Vagina (tissue), 2 donors: ENCODE measurements around the gene CDH13. TPM values are rescaled to one million over a fixed set of nuclear protein-coding genes. Genes with fewer than 3 reads are reported as not detected.
A peak's percentile ranks its signal among the peaks of the same experiment; 100 is the strongest.

ENCODE experiments used
- DNase-seq, 2 donors: peaks; one replicate each; pipeline ENCODE4 v3.0.0-alpha.2; 2017; ENCODE audit errors: extremely low spot score in 2 of 2
- H3K27ac ChIP-seq: fragments of 200-600 bp; sonication (generic); one replicate; pipeline ENCODE4 v1.5.1; 2019
- H3K27me3 ChIP-seq: fragments of 200-600 bp; sonication (generic); one replicate; pipeline ENCODE4 v1.5.1; 2019
- H3K36me3 ChIP-seq, 2 donors: fragments of 200-600 bp; sonication (generic); one replicate each; pipeline ENCODE4 v1.5.1; 2017 to 2019
- H3K4me1 ChIP-seq: fragments of 200-600 bp; sonication (generic); one replicate; pipeline ENCODE4 v1.5.1; 2019
- H3K4me3 ChIP-seq, 2 donors: fragments of 200-600 bp; sonication (generic); 1 replicate in 1 of 2; 2 replicates in 1 of 2; pipeline ENCODE4 v1.5.1; 2016 to 2019
- H3K9me3 ChIP-seq: fragments of 200-600 bp; sonication (generic); one replicate; pipeline ENCODE4 v1.5.1; 2019
- CTCF ChIP-seq, 3 experiments: fragments of 450-650 bp in 2 of 3; fragments of 200-600 bp in 1 of 3; sonication (generic) in 1 of 3; IDR thresholded peaks; one replicate each; pipeline ENCODE4 v1.5.1; 2017 to 2019; ENCODE audit warnings: antibody characterized with exemption in 3 of 3, mild to moderate bottlenecking in 2 of 3, moderate library complexity in 2 of 3
- POLR2A ChIP-seq, 2 donors: fragments of 450-650 bp; IDR thresholded peaks; one replicate each; pipeline ENCODE4 v1.6.1; 2017; ENCODE audit warnings: antibody characterized with exemption in 2 of 2, mild to moderate bottlenecking in 2 of 2, moderate library complexity in 2 of 2
- POLR2AphosphoS5 ChIP-seq, 2 donors: sonication (generic); formaldehyde crosslinking; IDR thresholded peaks; one replicate each; pipeline ENCODE4 v1.9.0; 2017; ENCODE audit warnings: antibody characterized with exemption in 2 of 2, mild to moderate bottlenecking in 2 of 2, low read depth in 1 of 2; ENCODE audit not compliant: insufficient read depth in 1 of 2
- intact Hi-C: fragments of 100-400 bp; cut with DNase I; formaldehyde crosslinking; loops from one replicate; pipeline ENCODE4 v1.15.1; 2023
- total RNA-seq: library from RNA; depleted of rRNA; stranded (reverse); fragments of >200 nt; gene quantifications from one replicate; pipeline ENCODE4 v1.2.3, GENCODE V29; 2016

CDH13 gene
- total RNA-seq, 1 donor from 2014 or later = 123 TPM

GRCh38 chr16:82636958-82637357 lies 10.2 kb downstream of the CDH13 start:
- no peak for DNase-seq
- Histone ChIP-seq H3K36me3 (no peaks in the 10 kb centered on the region), H3K4me3 (no peak overlapping the region), H3K9me3 (no peaks in the 10 kb centered on the region), H3K27me3 (no peaks in the 10 kb centered on the region), H3K4me1 (peaks cover 42% of the 10 kb centered on the region), H3K27ac (no peak overlapping the region)
- no peak for TF ChIP-seq POLR2AphosphoS5 (IDR thresholded peaks at IDR 0.05; ENCODE audit: insufficient read depth in 1 of 2, low read depth in 1 of 2)
- no peak for TF ChIP-seq CTCF (IDR thresholded peaks at IDR 0.05)
- TF ChIP-seq POLR2A (IDR thresholded peaks at IDR 0.05) = no peak
- intact Hi-C loops = no loop called here

GRCh38 chr16:82638095-82638798 lies 11.5 kb downstream of the CDH13 start:
- Histone ChIP-seq H3K27ac (peak overlapping the region; percentile 2), H3K9me3 (no peaks in the 10 kb centered on the region), H3K27me3 (no peaks in the 10 kb centered on the region), H3K4me1 (peaks cover 37% of the 10 kb centered on the region), H3K4me3 (no peak overlapping the region), H3K36me3 (no peaks in the 10 kb centered on the region)
- TF ChIP-seq CTCF (IDR thresholded peaks at IDR 0.05) (no peak), POLR2AphosphoS5 (IDR thresholded peaks at IDR 0.05; ENCODE audit: insufficient read depth in 1 of 2, low read depth in 1 of 2) (no peak), POLR2A (IDR thresholded peaks at IDR 0.05) (no peak)
- DNase-seq = no peak
- intact Hi-C loops = no loop called here

DNA sequence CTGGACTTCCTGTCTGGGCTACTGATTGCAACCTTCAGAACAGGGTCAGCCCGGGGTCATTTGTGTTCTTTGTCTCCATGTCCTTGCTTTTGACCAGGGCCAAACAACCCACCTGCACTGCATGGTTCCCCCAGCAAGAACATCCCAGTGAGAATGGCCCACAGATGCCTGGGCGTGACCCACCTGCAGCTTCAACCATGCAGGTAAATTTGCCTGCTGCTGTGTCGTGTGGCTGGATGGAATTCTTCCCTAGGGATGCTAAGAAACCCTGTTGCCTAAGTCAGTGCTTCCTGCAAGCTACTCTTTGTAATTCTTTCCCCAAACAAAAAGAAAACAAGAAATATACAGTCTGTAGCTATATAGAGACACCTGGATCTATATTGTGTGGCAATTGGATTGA lies 12.5 kb downstream of the CDH13 start:
- no peak for DNase-seq
- no peaks in the 10 kb centered on the region for H3K36me3 ChIP-seq
- peaks cover 32% of the 10 kb centered on the region for H3K4me1 ChIP-seq
- no peak overlapping the region for H3K4me3 ChIP-seq
- H3K27ac ChIP-seq = no peak overlapping the region
- intact Hi-C loops = no loop called here
- no peak for TF ChIP-seq POLR2AphosphoS5 (IDR thresholded peaks at IDR 0.05; ENCODE audit: insufficient read depth in 1 of 2, low read depth in 1 of 2)
- no peak for TF ChIP-seq CTCF (IDR thresholded peaks at IDR 0.05)
- no peak for TF ChIP-seq POLR2A (IDR thresholded peaks at IDR 0.05)
- H3K9me3 ChIP-seq = no peaks in the 10 kb centered on the region
- H3K27me3 ChIP-seq = no peaks in the 10 kb centered on the region

DNA sequence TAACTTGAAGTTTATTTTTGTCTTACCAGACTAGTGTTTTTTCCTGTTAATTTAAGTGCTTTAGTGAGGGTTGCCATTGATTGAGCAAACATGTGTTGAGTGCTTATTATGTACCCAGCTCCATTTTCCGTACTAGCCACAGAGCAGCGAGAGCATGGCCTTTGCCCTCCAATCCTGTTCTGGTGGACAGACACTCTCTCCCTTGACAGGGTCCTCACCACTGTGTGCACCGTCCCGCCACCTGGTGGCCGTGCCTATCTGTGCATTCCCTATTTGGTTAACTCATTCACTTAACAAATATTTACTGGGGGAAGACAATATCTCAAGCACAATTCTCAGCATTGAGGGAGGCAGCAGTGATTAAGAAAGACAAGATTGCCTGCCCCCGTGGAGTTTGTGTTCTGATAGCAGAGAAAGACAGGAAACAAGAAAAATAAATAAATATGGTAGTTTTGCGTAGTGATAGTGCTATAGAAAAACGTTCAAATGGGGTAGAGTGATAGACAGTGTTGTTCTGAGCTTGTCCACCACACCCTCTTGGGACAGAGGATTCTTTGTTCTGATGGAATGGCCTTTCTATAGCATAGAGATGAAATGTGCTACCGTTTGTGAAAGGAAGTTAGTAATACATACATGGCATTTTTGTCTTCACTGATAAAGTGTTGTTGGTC lies 13.0 kb downstream of the CDH13 start:
- Histone ChIP-seq H3K4me3 (no peak overlapping the region), H3K27me3 (no peaks in the 10 kb centered on the region), H3K4me1 (peaks cover 26% of the 10 kb centered on the region), H3K36me3 (no peaks in the 10 kb centered on the region), H3K27ac (no peak overlapping the region), H3K9me3 (no peaks in the 10 kb centered on the region)
- intact Hi-C loops = no loop called here
- DNase-seq = no peak
- no peak for TF ChIP-seq POLR2A (IDR thresholded peaks at IDR 0.05)
- peak; percentile 38 to 63 (median 51) for TF ChIP-seq CTCF (IDR thresholded peaks at IDR 0.05)
- no peak for TF ChIP-seq POLR2AphosphoS5 (IDR thresholded peaks at IDR 0.05; ENCODE audit: insufficient read depth in 1 of 2, low read depth in 1 of 2)
